Transverse colon (tissue), 4 donors: ENCODE measurements around the gene COX5A. TPM values are rescaled to one million over a fixed set of nuclear protein-coding genes. Genes with fewer than 3 reads are reported as not detected.

Source experiments
- DNase-seq: peaks from one replicate; pipeline ENCODE4 v3.0.0-alpha.2; 2019
- H3K27ac ChIP-seq, 4 donors: fragments of 200-600 bp; sonication (generic); 2 replicates each; pipeline ENCODE4 v1.5.1; 2016 to 2018; ENCODE audit warnings: inconsistent platforms in 4 of 4
- H3K27me3 ChIP-seq: fragments of 200-600 bp; sonication (generic); 2 replicates; pipeline ENCODE4 v1.5.1; 2017; ENCODE audit warnings: inconsistent platforms
- H3K36me3 ChIP-seq, 4 donors: fragments of 200-600 bp; sonication (generic); 2 replicates each; pipeline ENCODE4 v1.5.1; 2017 to 2019; ENCODE audit warnings: inconsistent platforms in 4 of 4
- H3K4me1 ChIP-seq, 4 donors: fragments of 200-600 bp; sonication (generic); 2 replicates each; pipeline ENCODE4 v1.5.1; 2017 to 2020; ENCODE audit warnings: inconsistent platforms in 4 of 4
- H3K4me3 ChIP-seq, 4 donors: fragments of 200-600 bp; sonication (generic); 1 replicate in 1 of 4; 2 replicates in 3 of 4; pipeline versions ENCODE4 v1.5.1 to v1.6.1; 2017 to 2019; ENCODE audit warnings: inconsistent platforms in 4 of 4
- H3K9me3 ChIP-seq, 2 donors: fragments of 200-600 bp; sonication (generic); 2 replicates each; pipeline ENCODE4 v1.5.1; 2017 to 2019; ENCODE audit warnings: inconsistent platforms in 2 of 2
- CTCF ChIP-seq, 5 experiments: fragments of 200-600 bp in 3 of 5; fragments of 450-650 bp in 2 of 5; sonication (generic) in 3 of 5; IDR thresholded peaks; 1 replicate in 2 of 5; 2 replicates in 3 of 5; pipeline ENCODE4 v1.5.1; 2016 to 2017; ENCODE audit warnings: antibody characterized with exemption in 5 of 5, inconsistent platforms in 3 of 5, mild to moderate bottlenecking in 2 of 5, moderate library complexity in 1 of 5
- EP300 ChIP-seq: sonication (generic); formaldehyde crosslinking; IDR thresholded peaks from one replicate; pipeline ENCODE4 v1.6.1; 2017; ENCODE audit warnings: antibody characterized with exemption, low read depth
- POLR2A ChIP-seq: fragments of 450-650 bp; IDR thresholded peaks from one replicate; pipeline ENCODE4 v1.6.1; 2016; ENCODE audit warnings: antibody characterized with exemption, mild to moderate bottlenecking, moderate library complexity
- POLR2AphosphoS5 ChIP-seq, 3 donors: sonication (generic); formaldehyde crosslinking; IDR thresholded peaks; one replicate each; pipeline ENCODE4 v1.6.1; 2016; ENCODE audit warnings: antibody characterized with exemption in 3 of 3
- WGBS, 2 donors: methylation state at CpG; one replicate each; pipeline ENCODE4 v1.1.5; 2018; ENCODE audit warnings: low coverage in 1 of 2; 5-methylcytosine and 5-hydroxymethylcytosine counted together
- in situ Hi-C, 4 donors: fragments of 200-750 bp; cut with MboI; loops; one replicate each; pipeline versions ENCODE4 v1.15.0 to v1.15.1; 2017; ENCODE audit warnings: low sequenced_read_pairs in 3 of 4, low pct_ligation_motif_present in 1 of 4, low pct_unique_long_range_greater_than_20kb in 1 of 4
- intact Hi-C: fragments of 100-400 bp; cut with DNase I; formaldehyde crosslinking; loops from one replicate; pipeline ENCODE4 v1.15.1; 2023; ENCODE audit warnings: low total_unique reads
- total RNA-seq, 4 donors: library from RNA; depleted of rRNA; stranded (reverse); fragments of >200 nt; gene quantifications; one replicate each; pipeline ENCODE4 v1.1.0, GENCODE V29; 2016

COX5A gene
- 100 to 1,000 TPM; 135 to 437 (median 219) TPM for total RNA-seq

DNA sequence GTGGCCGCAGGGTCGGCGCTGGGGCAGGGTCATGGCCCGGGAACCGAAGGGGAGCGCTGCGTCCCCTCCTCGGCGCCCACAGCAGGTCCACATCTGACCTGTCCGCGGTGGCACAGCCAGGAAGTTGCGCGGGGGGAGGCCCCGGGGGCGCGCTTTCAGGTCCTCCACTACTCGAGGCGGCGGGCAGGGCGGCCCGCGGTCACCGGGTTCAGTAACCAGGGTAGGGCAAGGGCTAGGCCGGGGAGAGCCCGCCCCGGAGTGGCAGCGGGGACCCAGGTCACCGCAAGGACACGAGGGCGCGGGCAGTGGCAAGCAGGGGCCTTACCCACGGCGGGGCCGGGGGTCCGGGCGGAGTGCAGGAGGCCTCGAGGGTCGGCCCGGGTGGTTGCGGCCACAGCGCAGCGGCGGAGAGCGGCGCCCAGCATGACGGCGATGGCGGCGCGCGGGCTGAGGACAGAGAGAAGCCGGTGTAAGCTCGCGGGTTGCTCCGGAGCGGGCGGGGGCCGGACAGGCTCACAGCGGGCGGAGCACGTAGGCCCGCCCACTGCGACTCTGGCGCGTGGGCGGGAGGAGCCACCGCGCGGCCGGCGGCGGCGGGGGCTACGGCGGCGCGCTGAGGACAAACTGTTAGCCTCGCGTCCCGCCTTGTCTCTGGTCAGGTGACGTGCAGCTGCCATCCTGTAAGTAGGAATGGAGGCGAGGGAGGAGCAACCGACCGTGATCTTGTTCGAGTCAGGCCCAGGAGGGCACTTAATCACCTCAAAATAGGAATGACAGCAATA is at the start of gene COX5A:
Gene COX5A, minus strand, starts transcription at position 484 of the 782 bp plus-strand sequence. Its CDS starts 59 bp downstream, at position 425.
- peak; percentile 94 for DNase-seq
- H3K9me3 ChIP-seq: no peaks in the 10 kb centered on the region
- peak within 1 kb of the TSS; percentile 70 to 89 (median 80) for H3K4me3 ChIP-seq
- H3K27me3 ChIP-seq: no peaks in the 10 kb centered on the region
- H3K4me1 ChIP-seq: peaks cover 10 to 46% (median 35%) of the 10 kb centered on the region in 4 donors
- no peaks in the 10 kb centered on the region for H3K36me3 ChIP-seq
- 0% methylated on average over 44 of the region's 85 CpGs; no CpG with 5 or more reads in 1 of the 2 donors for WGBS, 2 donors
- H3K27ac ChIP-seq: peak within 1 kb of the TSS; percentile 97 to 99 (median 98)
- TF ChIP-seq POLR2AphosphoS5 (IDR thresholded peaks at IDR 0.05): peak; percentile 77 to 96 (median 94)
- no peak for TF ChIP-seq EP300
- TF ChIP-seq CTCF (IDR thresholded peaks at IDR 0.05): peak in 2 of 5 experiments; percentile 21 to 35
- TF ChIP-seq POLR2A: peak; percentile 96
- in situ Hi-C loops (loop anchor here in 2 of 4 donors (25.0 kb wide), 1 partner anchor 300 kb away; no protein-coding TSS in a partner anchor), intact Hi-C loops (no loop called here)

- 7 to 11% methylated on average over 2 to 4 of the region's 4 CpGs for WGBS, 2 donors
- DNase-seq: no peak
- TF ChIP-seq POLR2AphosphoS5 (IDR thresholded peaks at IDR 0.05): peak in 1 of 3 donors; percentile 15
- no peak for TF ChIP-seq EP300
- in situ Hi-C loops: no loop called here
- Histone ChIP-seq H3K9me3 (no peaks in the 10 kb centered on the region), H3K36me3 (no peaks in the 10 kb centered on the region), H3K27me3 (no peaks in the 10 kb centered on the region), H3K4me1 (peaks cover 0 to 4% (median 0%) of the 10 kb centered on the region in 4 donors), H3K4me3 (no peak overlapping the region), H3K27ac (peak overlapping the region in 3 of 4 donors; percentile 9 to 48 (median 12))
- intact Hi-C loops: no loop called here
Measured at GRCh38 chr15:74983725-74984231, 45.9 kb upstream of the COX5A start.

DNA sequence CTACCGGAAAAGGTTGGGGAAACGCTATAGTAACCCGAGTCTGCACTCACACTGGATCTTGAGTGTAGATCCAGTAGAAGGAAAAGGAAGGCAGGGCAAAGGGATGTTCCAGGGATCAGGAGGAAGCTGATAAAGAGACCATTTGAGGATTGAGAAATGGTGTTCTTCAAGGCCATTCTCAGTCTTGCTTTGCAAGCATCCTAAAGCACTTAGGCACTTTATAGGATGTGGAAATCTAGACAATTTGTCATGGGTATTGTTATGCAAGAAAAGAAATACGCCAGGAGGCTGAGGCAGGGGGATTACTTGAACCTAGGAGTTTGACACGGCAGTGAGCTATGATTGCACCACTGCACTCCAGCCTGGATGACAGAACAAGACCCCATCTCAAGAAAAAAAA is 44.3 kb upstream of the COX5A start:
- intact Hi-C loops (no loop called here), in situ Hi-C loops (no loop called here)
- WGBS, 2 donors: 73 to 82% methylated on average over 3 to 5 of the region's 5 CpGs
- Histone ChIP-seq H3K27ac (no peak overlapping the region), H3K9me3 (no peaks in the 10 kb centered on the region), H3K4me3 (no peak overlapping the region), H3K4me1 (peaks cover 0 to 4% (median 0%) of the 10 kb centered on the region in 4 donors), H3K27me3 (no peaks in the 10 kb centered on the region), H3K36me3 (no peaks in the 10 kb centered on the region)
- TF ChIP-seq POLR2AphosphoS5 (IDR thresholded peaks at IDR 0.05) (no peak), CTCF (IDR thresholded peaks at IDR 0.05) (no peak), EP300 (no peak), POLR2A (no peak)
- no peak for DNase-seq

GRCh38 chr15:74978503-74978902 is 40.6 kb upstream of the COX5A start:
- intact Hi-C loops: no loop called here
- no peaks in the 10 kb centered on the region for H3K9me3 ChIP-seq
- TF ChIP-seq CTCF (IDR thresholded peaks at IDR 0.05): no peak
- no peak for TF ChIP-seq POLR2A
- no peak for TF ChIP-seq EP300
- TF ChIP-seq POLR2AphosphoS5 (IDR thresholded peaks at IDR 0.05): no peak
- DNase-seq: no peak
- WGBS, 2 donors: 30% methylated on average over 3 of the region's 3 CpGs; no CpG with 5 or more reads in 1 of the 2 donors
- no peak overlapping the region for H3K27ac ChIP-seq
- H3K4me3 ChIP-seq: no peak overlapping the region
- in situ Hi-C loops: no loop called here
- H3K36me3 ChIP-seq: no peaks in the 10 kb centered on the region
- no peaks in the 10 kb centered on the region for H3K27me3 ChIP-seq
- peaks cover 0 to 4% (median 0%) of the 10 kb centered on the region in 4 donors for H3K4me1 ChIP-seq
